Pulmonary artery endothelial cell (primary cell): ENCODE results near the gene AKR1C1. TPM values are rescaled to one million over a fixed set of nuclear protein-coding genes. Genes with fewer than 3 reads are reported as not detected.
"Not testable (repeated sequence)": the region's sequence is repeated elsewhere in the genome, so short reads cannot be mapped to it uniquely, and the experiment has no call there.

ENCODE experiments used
- DNase-seq: peaks from one replicate; pipeline ENCODE4 v3.0.0-alpha.2; 2011; ENCODE audit warnings: low read depth, low spot score
- total RNA-seq: library from RNA; depleted of rRNA; stranded (reverse); fragments of >200 nt; gene quantifications from 2 replicates; pipeline ENCODE4 v1.2.3, GENCODE V29; 2014

The AKR1C1 gene
- total RNA-seq = 9.1 and 10.5 TPM in 2 replicates

GRCh38 chr10:4962876-4963814 is at the start of gene AKR1C1:
TSS of gene AKR1C1 (plus strand) at chr10:4963415. CDS start at chr10:4963445, 30 bp downstream.
- DNase-seq = not testable (repeated sequence)

- no peak for DNase-seq
Measured at GRCh38 chr10:4914213-4914850, 48.9 kb upstream of the AKR1C1 start.

GRCh38 chr10:4916086-4916716 is 47.0 kb upstream of the AKR1C1 start:
- DNase-seq = no peak

GRCh38 chr10:4918236-4918635 is 45.0 kb upstream of the AKR1C1 start:
- no peak for DNase-seq

DNA sequence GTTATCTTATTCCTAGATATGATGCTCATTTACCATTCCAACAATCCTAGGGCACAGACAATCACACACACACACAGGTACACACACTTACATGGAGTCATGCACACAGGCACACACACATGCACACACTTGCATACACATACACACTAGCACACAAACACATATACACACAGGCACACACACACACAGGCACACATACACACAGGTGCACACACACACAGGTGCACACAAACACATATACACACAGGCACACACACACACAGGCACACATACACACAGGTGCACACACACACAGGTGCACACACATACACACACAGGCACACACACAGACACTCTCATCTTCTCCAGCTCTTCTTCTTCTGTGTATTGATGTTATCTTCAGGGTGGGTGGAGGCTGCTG is 38.7 kb upstream of the AKR1C1 start:
- DNase-seq = not testable (repeated sequence)

DNA sequence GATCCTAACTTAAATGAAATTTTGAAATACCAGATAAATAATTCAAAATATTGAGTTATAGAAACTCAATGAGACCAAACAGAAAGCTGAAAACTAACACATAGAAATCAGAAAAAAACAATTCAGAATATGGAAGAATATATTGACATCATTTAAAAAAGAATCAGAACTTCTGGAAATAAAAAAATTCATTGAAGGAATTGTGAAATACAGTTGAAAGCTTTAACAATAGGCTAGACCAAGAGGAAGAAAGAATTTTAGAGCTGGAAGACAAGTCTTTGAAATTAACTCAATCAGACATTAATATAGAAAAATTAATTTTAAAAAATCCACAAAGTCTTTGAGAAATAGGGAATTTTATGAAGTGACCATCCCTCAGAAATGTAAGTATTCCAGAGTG is 36.8 kb upstream of the AKR1C1 start:
- DNase-seq = no peak

DNA sequence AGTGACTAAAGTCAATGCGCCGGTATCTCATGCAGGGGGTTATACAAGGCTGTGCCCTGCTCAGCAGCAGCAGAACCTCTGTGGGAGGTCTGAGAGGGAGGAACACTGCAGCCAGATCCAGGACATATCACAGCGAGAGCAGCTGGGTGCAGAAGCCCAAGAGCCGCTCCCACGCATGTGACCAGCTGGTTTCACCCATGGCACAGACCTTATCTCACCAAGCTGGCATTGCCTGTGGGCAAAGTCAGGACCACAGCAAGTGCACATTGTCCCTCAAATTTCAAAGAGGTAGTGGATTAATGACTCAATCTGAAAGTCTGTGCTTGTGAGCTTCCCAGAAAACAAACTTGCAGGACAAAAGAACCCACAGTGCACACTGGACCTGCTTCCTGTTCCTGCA is 31.6 kb upstream of the AKR1C1 start:
- no peak for DNase-seq

- no peak for DNase-seq
Measured at GRCh38 chr10:4934391-4934987, 28.7 kb upstream of the AKR1C1 start.

DNA sequence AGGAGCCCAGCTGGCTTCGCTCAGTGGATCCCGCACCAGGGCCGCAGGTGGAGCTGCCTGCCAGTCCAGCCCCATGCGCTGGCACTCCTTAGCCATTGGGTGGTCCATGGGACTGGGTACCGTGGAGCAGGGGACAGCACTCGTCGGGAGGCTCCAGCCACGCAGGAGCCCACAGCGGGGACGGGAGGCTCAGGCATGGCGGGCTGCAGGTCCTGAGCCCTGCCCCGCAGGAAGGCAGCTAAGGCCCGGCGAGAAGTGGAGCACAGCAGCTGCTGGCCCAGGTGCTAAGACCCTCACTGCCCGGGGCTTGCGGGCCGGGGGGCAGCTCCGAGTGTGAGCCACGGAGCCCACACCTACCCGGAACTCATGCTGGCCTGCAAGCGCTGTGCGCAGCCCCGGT is 25.9 kb upstream of the AKR1C1 start:
- no peak for DNase-seq

DNA sequence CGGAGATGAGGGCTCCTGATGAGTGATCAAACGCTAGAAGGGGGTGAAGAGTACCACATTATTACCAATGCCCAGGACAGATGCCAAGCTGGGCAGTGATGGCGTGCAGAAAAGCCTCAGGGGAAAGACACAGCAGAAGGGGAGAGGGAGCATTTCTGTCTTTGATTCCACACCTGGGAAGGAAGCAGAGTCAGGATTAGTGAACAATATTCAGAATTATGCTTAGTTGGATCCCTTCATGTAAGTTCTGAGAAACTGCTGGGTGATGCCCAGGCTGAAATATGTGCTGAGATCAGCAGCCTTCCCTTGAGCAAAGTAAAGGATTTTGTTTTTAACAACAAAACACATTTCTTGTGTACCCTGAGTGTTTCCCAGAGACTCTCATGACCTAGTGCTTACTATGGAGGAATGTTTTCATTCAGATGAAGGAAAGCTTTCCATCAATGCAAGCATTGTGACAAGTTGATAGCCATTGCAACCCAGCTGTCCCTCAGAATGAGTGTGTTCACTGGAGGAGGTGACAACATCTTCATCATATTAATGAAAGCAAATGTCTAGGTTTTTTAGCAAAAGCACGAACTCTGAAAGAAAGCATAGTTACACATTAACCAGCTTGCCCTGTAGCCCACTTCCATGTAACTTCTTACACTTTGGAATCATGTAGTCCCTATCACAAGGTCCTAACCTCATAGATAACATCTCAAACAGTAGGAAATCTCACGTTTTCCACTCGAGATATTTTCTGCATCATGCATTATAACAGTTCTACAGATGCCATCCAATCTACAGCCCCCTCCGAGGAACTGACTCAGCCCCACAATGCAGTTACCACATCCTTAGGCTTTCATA is 23.8 kb upstream of the AKR1C1 start:
- DNase-seq = no peak

GRCh38 chr10:4940073-4940428 is 23.2 kb upstream of the AKR1C1 start:
- not testable (repeated sequence) for DNase-seq

- not testable (repeated sequence) for DNase-seq
Measured at GRCh38 chr10:4940909-4941308, 22.3 kb upstream of the AKR1C1 start.

DNA sequence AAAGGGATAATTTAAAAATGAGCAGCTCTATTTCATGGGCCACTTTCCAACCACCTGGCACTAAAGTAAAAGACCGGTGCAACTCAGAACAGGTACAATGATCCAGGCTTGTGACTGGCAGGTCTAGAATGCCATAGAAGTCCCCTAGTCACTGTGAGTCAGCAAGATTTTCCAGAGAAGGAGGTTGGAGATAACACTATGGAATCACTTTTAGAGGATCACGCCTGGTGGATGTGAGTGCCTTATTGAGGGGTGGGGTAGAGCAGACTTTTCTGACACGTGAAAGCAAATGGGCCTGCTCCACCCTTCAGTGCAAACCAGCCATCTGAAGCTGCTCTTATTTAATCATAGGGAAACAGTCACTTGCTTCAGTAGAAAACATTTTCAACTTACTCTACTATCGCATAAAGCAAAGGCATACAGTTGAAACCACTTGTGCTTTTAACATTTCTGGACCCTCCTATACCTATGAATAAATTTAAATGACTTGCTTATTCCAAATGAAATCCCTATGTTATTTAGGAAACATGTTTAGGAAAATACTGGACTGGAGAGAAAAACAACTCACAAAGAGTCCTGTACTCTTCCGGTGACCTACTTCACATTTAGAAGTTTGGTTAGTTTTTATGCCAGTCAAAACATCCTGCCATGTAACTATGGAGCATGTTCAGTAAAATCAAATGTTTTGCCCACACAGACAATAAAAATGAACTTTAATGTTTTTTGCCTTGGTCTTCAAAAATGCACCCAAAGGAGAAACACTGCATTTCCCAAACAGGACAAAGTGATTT is 21.5 kb upstream of the AKR1C1 start:
- DNase-seq = no peak

DNA sequence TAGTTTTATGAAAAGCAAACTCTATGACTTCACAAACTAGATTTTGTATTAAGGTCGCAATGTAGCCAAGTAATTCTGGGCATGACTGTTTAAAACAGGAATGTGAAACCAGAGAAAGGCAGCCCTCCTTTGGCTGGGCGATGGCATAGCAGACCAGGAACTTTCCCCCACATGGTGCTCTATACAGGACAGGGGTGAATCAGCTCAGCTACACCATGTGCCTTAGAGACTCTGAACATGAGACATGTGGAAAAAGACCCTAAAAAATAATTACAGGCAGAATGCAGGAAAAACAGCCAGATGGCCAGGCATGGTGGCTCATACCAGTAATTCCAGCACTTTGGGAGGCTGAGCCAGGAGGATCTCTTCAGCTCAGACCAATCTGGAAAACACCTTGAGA is 20.3 kb upstream of the AKR1C1 start:
- DNase-seq = not testable (repeated sequence)

- DNase-seq = not testable (repeated sequence)
Measured at GRCh38 chr10:4943416-4943815, 19.8 kb upstream of the AKR1C1 start.

GRCh38 chr10:4943821-4944220 is 19.4 kb upstream of the AKR1C1 start:
- DNase-seq = no peak

DNA sequence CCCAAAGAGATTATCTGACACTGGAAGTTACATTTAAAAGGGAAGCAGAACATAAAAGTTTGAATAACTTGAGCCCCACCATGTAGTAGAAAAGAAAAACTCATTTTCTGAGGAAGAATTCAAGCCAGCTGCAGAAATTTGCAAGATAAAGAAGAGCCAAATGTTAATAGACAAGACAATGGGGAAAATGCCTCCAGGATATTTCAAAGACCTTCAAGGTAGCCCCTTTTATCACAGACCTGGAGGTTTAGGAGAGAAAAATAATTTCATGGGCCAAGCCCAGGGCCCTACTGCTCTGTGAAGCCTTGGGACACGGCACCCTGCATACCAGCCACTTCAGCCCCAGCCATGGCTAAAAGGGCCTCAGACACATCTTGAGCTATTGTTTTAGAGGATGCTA is 18.4 kb upstream of the AKR1C1 start:
- no peak for DNase-seq

DNA sequence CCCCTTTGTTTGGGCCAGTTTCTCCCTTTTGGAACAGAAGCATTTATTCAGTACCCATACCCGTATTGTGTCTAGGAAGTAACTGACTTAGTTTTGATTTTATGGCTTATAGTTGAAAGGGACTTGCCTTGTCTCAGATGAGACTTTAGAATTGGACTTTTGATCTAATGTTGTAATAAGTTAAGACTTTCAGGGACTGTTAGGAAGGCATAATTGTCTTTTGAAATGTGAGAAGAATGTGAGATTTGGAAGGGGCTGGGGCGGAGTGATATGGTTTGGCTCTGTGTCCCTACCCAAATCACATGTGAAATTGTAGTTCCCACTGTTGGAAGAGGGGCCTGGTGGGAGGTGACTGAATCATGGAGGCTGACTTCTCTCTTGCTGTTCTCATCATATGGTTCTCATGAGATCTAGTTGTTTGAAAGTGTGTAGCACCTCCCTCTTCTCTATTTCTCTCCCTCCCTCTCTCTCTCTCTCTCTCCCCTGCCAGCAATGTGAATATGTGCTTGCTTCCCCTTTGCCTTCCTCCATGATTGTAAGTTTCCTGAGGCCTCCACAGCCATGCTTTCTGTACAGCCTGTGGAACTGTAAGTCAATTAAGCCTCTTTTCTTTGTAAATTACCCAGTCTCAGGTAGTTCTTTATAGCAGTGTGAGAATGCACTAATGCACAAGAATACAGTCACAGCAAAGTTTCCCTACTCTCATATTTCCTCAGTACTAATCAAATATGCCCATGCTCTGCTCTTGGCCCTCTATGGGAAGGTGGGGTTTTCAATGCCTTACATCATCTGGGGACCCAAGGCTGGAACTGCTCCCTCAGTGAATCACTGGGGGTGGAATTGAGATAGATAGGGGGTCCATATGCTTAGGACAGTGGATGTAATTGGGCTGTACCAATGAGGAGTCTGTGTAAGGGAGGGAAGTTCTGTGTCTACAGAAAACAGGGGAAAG is 17.2 kb upstream of the AKR1C1 start:
- DNase-seq = no peak

DNA sequence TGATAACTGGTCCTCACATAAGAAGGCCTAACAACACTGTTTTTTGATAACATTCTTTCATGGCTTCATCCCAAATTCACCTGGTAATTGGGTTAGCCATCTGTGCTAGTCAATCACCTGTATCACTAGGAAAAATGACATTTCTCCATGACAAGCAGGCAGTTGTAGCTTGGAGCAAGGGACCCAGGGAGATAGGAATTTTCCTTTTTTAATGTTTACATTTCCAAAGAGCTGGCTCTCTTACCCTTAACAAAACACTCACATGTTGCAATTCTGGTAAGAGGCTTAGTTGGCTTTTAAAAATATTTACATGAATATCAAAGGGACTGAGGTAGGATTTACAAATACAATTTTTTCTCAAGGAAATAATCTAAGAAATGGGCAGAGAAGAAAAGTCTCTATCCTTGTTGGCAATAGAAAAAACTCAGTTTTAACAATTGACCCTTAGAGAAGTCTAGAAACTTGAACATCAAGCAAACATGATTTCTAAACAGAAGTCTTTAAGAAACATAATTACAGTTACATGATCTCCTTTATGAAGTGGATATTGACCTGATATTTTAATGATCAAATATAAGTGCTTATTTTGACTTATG is 16.1 kb upstream of the AKR1C1 start:
- DNase-seq = no peak
